BLaER1 treated with 17β-estradiol and CSF1 and Interleukin-3, amounts not matched to agents 10 nM and 100 nM (cell line): ENCODE results near the gene PHF8.
A peak's percentile ranks its signal among the peaks of the same experiment; 100 is the strongest.

Experiments
- H3K27ac ChIP-seq, 11 experiments: shearing (Covaris generic); formaldehyde crosslinking; 2 replicates each; pipeline ENCODE4 v1.8.1; 2022
- H3K27me3 ChIP-seq, 11 experiments: shearing (Covaris generic); formaldehyde crosslinking; 2 replicates each; pipeline ENCODE4 v1.8.1; 2022
- H3K36me3 ChIP-seq, 11 experiments: shearing (Covaris generic); formaldehyde crosslinking; 2 replicates each; pipeline ENCODE4 v1.8.1; 2022
- H3K4me1 ChIP-seq, 10 experiments: shearing (Covaris generic); formaldehyde crosslinking; 2 replicates each; pipeline ENCODE4 v1.8.1; 2022
- H3K4me2 ChIP-seq, 11 experiments: shearing (Covaris generic); formaldehyde crosslinking; 2 replicates each; pipeline ENCODE4 v1.8.1; 2022
- H3K4me3 ChIP-seq, 10 experiments: shearing (Covaris generic); formaldehyde crosslinking; 2 replicates each; pipeline ENCODE4 v1.8.1; 2022
- H3K9ac ChIP-seq, 11 experiments: shearing (Covaris generic); formaldehyde crosslinking; 2 replicates each; pipeline ENCODE4 v1.8.1; 2022
- H3K9me3 ChIP-seq, 11 experiments: shearing (Covaris generic); formaldehyde crosslinking; replicated peaks in 1 of 11; 2 replicates each; pipeline ENCODE4 v1.8.1; 2022
- H4K20me1 ChIP-seq, 11 experiments: shearing (Covaris generic); formaldehyde crosslinking; 2 replicates each; pipeline ENCODE4 v1.8.1; 2022
- Cebpa-rat ChIP-seq, 11 experiments: shearing (Covaris generic); IDR thresholded peaks; 2 replicates each; pipeline ENCODE4 v1.8.1; 2022

The PHF8 gene

DNA sequence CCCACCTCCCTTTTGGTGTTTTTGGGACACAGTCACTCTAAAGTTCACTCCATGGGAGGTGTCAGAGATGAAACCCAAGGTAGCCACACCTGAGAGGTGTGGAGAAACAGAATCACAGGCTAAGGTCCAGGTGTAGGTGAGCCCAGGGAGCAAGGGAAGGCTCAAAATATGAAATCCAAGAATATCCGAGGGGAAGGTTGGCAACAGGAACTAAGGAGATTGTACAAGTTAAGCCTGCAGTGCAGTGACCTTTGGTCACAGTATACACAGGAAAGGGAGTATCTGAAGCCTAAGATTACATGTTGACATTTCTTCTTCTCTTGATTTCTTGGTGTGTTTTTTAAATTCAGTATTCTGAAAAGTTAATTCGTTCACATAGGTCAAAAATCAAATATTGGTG, 46.5 kb downstream of the PHF8 start:
- Histone ChIP-seq H3K4me1 (no peaks in the 10 kb centered on the region), H3K4me2 (no peak overlapping the region), H3K27ac (no peak overlapping the region), H3K9me3 (no peaks in the 10 kb centered on the region), H3K9ac (no peak overlapping the region), H4K20me1 (peaks cover 0 to 4% (median 0%) of the 10 kb centered on the region in 11 experiments; a peak in 5 of 22 replicates), H3K4me3 (no peak overlapping the region), H3K36me3 (peaks cover 50 to 97% (median 71%) of the 10 kb centered on the region in 11 experiments), H3K27me3 (peaks cover 73 to 99% (median 96%) of the 10 kb centered on the region in 11 experiments)
- no peak for TF ChIP-seq Cebpa-rat (IDR thresholded peaks at IDR 0.05)

- TF ChIP-seq Cebpa-rat (IDR thresholded peaks at IDR 0.05), result no peak
- H3K9me3 ChIP-seq, result no peaks in the 10 kb centered on the region
- H3K9ac ChIP-seq, result no peak overlapping the region
- H3K4me3 ChIP-seq, result no peak overlapping the region
- peaks cover 16 to 77% (median 41%) of the 10 kb centered on the region in 11 experiments; a peak in 21 of 22 replicates for H3K36me3 ChIP-seq
- no peak overlapping the region for H3K4me2 ChIP-seq
- H3K4me1 ChIP-seq, result no peaks in the 10 kb centered on the region
- H4K20me1 ChIP-seq, result peaks cover 0 to 4% (median 0%) of the 10 kb centered on the region in 11 experiments; a peak in 4 of 22 replicates
- peaks cover 64 to 99% (median 88%) of the 10 kb centered on the region in 11 experiments for H3K27me3 ChIP-seq
- H3K27ac ChIP-seq, result no peak overlapping the region
These were observed 51.7 kb downstream of the PHF8 start for GRCh38 chrX:53992589-53992988.

- Histone ChIP-seq H4K20me1 (peaks cover 0 to 4% (median 0%) of the 10 kb centered on the region in 11 experiments; a peak in 4 of 22 replicates), H3K27ac (no peak overlapping the region), H3K4me2 (no peak overlapping the region), H3K36me3 (peaks cover 35 to 80% (median 51%) of the 10 kb centered on the region in 11 experiments), H3K4me3 (no peak overlapping the region), H3K9me3 (no peaks in the 10 kb centered on the region), H3K9ac (no peak overlapping the region), H3K4me1 (no peaks in the 10 kb centered on the region), H3K27me3 (peaks cover 59 to 98% (median 89%) of the 10 kb centered on the region in 11 experiments)
- TF ChIP-seq Cebpa-rat (IDR thresholded peaks at IDR 0.05), result no peak
These were observed 54.1 kb downstream of the PHF8 start for GRCh38 chrX:53990171-53990570.

- Histone ChIP-seq H3K27me3 (peaks cover 39 to 92% (median 74%) of the 10 kb centered on the region in 11 experiments), H3K4me1 (no peaks in the 10 kb centered on the region), H3K9ac (no peak overlapping the region), H3K9me3 (no peaks in the 10 kb centered on the region), H3K36me3 (peaks cover 30 to 79% (median 52%) of the 10 kb centered on the region in 11 experiments), H3K4me2 (no peak overlapping the region), H3K27ac (no peak overlapping the region), H4K20me1 (peaks cover 0 to 7% (median 0%) of the 10 kb centered on the region in 11 experiments; a peak in 5 of 22 replicates), H3K4me3 (no peak overlapping the region)
- no peak for TF ChIP-seq Cebpa-rat (IDR thresholded peaks at IDR 0.05)
These were observed 59.4 kb downstream of the PHF8 start for GRCh38 chrX:53984895-53985294.

GRCh38 chrX:53974529-53974928, 69.7 kb downstream of the PHF8 start:
- Histone ChIP-seq H3K27me3 (peaks cover 5 to 35% (median 22%) of the 10 kb centered on the region in 11 experiments; a peak in 18 of 22 replicates), H3K9me3 (peaks cover 16 to 46% (median 26%) of the 10 kb centered on the region in 11 experiments), H3K4me3 (no peak overlapping the region), H3K4me2 (no peak overlapping the region), H3K27ac (no peak overlapping the region), H3K9ac (no peak overlapping the region), H3K36me3 (peaks cover 27 to 80% (median 44%) of the 10 kb centered on the region in 11 experiments), H3K4me1 (no peaks in the 10 kb centered on the region), H4K20me1 (no peaks in the 10 kb centered on the region)
- TF ChIP-seq Cebpa-rat (IDR thresholded peaks at IDR 0.05), result no peak

DNA sequence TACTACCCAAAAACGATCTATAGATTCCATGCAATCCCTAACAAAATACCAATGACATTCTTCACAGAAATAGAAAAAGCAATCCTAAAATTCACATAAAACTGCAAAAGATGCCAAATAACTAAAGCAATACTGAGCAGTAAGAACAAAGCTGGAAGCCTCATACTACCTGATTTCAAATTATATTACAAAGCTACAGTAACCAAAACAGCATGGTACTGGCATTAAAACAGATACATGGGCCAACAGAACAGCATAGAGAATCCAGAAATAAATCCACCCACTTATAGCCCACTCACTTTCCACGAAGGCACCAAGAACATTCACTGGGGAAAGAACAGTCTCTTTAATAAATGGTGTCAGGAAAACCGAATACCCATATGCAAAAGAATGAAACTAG, 74.7 kb downstream of the PHF8 start:
- Histone ChIP-seq H3K27ac (no peak overlapping the region), H3K27me3 (peaks cover 5 to 40% (median 23%) of the 10 kb centered on the region in 11 experiments; a peak in 17 of 22 replicates), H3K36me3 (peaks cover 26 to 63% (median 38%) of the 10 kb centered on the region in 11 experiments), H3K9ac (no peak overlapping the region), H3K4me2 (no peak overlapping the region), H3K4me3 (no peak overlapping the region), H4K20me1 (no peaks in the 10 kb centered on the region), H3K4me1 (no peaks in the 10 kb centered on the region; a peak in 1 of 20 replicates), H3K9me3 (peaks cover 43 to 69% (median 53%) of the 10 kb centered on the region in 11 experiments)
- TF ChIP-seq Cebpa-rat (IDR thresholded peaks at IDR 0.05), result no peak

GRCh38 chrX:53950130-53950733, 94.0 kb downstream of the PHF8 start:
- Histone ChIP-seq H3K27me3 (peaks cover 54 to 91% (median 81%) of the 10 kb centered on the region in 11 experiments), H3K4me2 (no peak overlapping the region), H3K9ac (no peak overlapping the region), H3K9me3 (no peaks in the 10 kb centered on the region), H4K20me1 (no peaks in the 10 kb centered on the region; a peak in 1 of 22 replicates), H3K4me3 (no peak overlapping the region), H3K27ac (no peak overlapping the region), H3K4me1 (no peaks in the 10 kb centered on the region), H3K36me3 (peaks cover 8 to 71% (median 26%) of the 10 kb centered on the region in 11 experiments; a peak in 15 of 22 replicates)
- no peak for TF ChIP-seq Cebpa-rat (IDR thresholded peaks at IDR 0.05)

DNA sequence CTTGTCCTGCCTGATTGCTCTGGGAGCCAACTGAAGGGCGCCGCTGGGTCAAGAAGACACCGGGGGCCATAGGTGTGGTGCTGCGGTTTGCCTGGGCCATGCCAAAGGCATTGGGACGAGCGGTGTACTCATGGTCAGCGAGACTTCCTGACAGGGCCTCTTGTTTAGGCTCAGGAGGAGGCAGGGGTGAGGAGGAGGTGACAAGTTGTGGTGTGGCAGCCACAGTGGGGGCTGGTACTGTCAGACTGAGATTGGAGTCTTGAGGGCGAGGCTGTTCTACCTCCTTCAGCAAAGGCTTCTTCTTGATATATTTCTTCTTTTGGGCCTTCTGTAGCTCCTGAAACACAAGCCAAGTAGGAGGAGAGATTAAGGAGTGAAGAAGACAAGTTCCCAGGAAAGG, 104.1 kb downstream of the PHF8 start:
- H3K9ac ChIP-seq, result peak overlapping the region in 1 of 11 experiments; percentile 64; a peak in 2 of 22 replicates
- H3K4me2 ChIP-seq, result peak overlapping the region in 3 of 11 experiments; percentile 45 to 69 (median 59); a peak in 3 of 22 replicates
- H3K27ac ChIP-seq, result peak overlapping the region in 8 of 11 experiments; percentile 57 to 87 (median 74); a peak in 13 of 22 replicates
- peaks cover 77 to 95% (median 91%) of the 10 kb centered on the region in 11 experiments for H3K27me3 ChIP-seq
- no peak for TF ChIP-seq Cebpa-rat (IDR thresholded peaks at IDR 0.05)
- H4K20me1 ChIP-seq, result no peaks in the 10 kb centered on the region; a peak in 2 of 22 replicates
- peaks cover 0 to 23% (median 6%) of the 10 kb centered on the region in 11 experiments; a peak in 5 of 22 replicates for H3K9me3 ChIP-seq
- H3K4me3 ChIP-seq, result no peak overlapping the region
- peaks cover 38 to 92% (median 55%) of the 10 kb centered on the region in 11 experiments for H3K36me3 ChIP-seq
- H3K4me1 ChIP-seq, result peaks cover 0 to 38% (median 20%) of the 10 kb centered on the region in 10 experiments; a peak in 16 of 20 replicates

DNA sequence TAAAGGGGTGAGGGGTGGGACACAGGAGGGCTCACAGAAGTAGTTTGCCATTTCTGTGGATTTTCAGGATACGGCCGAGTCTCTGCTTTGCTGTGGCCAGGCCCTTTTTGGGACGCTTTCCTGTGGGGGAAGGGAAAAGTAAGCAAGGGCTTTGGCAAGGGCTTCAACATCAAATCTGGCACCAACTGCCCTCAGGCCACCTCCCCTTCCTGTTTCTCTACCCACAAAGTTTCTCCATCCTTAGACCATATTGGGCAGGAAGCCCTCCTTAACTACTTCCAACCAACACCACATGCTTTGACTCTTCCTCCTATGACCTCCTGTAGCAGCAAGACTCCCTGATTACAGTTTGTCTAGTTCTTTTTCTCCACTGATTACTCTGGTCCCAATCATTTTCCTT, 105.1 kb downstream of the PHF8 start:
- Histone ChIP-seq H3K27me3 (peaks cover 86 to 100% (median 98%) of the 10 kb centered on the region in 11 experiments), H3K4me1 (peaks cover 0 to 40% (median 20%) of the 10 kb centered on the region in 10 experiments; a peak in 16 of 20 replicates), H4K20me1 (no peaks in the 10 kb centered on the region; a peak in 2 of 22 replicates), H3K36me3 (peaks cover 34 to 82% (median 48%) of the 10 kb centered on the region in 11 experiments), H3K9me3 (peaks cover 0 to 23% (median 6%) of the 10 kb centered on the region in 11 experiments; a peak in 5 of 22 replicates), H3K4me3 (peak overlapping the region in 1 of 10 experiments; percentile 6; a peak in 1 of 20 replicates), H3K9ac (peak overlapping the region in 6 of 11 experiments; percentile 46 to 65 (median 60); a peak in 9 of 22 replicates), H3K27ac (peak overlapping the region in 9 of 11 experiments; percentile 55 to 87 (median 74); a peak in 15 of 22 replicates), H3K4me2 (peak overlapping the region; percentile 0 to 69 (median 40); a peak in 14 of 22 replicates)
- peak in 2 of 11 experiments; percentile 18 to 22; a peak in 1 of 22 replicates for TF ChIP-seq Cebpa-rat (IDR thresholded peaks at IDR 0.05)
